RKO (cell line): ENCODE data around the gene CDH23.

Source experiments
- DNase-seq: peaks from one replicate; pipeline ENCODE4 v3.0.0-alpha.2; 2016; ENCODE audit warnings: low spot score

Gene CDH23

DNA sequence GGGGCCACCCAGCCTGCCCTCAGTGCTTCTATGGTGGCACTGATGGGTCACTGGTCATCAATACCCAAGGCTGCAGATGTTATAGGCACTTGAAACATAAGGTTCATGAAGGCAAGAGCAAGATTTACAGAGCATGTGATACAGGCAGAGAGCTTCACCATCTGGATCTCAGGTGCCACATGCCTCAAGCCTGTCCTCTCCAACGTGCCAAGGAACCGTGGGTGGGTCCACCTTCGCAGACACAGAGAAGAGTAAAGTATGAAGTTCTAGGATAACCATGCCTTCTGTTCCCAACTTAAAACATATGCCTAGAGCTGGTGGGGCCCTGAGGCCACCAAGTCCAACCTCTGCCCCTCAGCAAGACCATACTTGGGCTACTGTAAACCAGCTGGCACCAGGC lies 26.7 kb upstream of the CDH23 start:
- DNase-seq = no peak

- DNase-seq = no peak
These were observed 25.0 kb upstream of the CDH23 start for GRCh38 chr10:71371750-71372166.

DNA sequence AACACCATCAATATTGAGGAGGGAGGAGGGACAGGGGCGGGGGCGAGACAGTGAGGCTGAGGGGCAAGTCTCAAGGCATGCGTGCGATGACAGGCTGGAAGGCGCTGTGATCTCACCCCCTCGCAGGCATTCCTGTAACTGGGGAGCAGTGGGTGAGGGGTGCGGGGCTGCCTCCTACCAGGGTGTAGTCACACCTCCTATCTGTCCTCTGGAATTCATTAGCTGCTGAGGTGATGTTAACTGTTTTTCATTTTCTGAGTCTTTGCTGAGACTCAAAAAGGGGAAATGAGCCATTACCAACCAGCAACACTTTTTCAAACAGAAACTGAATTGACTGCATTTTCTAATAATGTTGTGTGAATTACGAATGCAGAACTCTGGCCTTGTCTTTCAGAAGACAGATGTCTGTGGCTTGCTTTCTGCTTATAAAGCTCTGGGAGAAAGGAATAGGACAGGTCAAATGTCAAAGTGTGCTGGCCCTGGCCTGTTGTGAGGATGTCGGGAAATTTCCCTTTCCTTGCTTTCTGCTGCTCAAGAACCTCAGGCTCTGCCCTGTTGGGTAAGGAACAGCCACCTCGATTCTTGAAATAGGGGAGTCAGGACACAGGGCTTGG lies 23.7 kb upstream of the CDH23 start:
- no peak for DNase-seq

GRCh38 chr10:71374481-71375233 lies 22.1 kb upstream of the CDH23 start:
- no peak for DNase-seq

GRCh38 chr10:71375952-71376351 lies 20.8 kb upstream of the CDH23 start:
- DNase-seq = no peak

DNA sequence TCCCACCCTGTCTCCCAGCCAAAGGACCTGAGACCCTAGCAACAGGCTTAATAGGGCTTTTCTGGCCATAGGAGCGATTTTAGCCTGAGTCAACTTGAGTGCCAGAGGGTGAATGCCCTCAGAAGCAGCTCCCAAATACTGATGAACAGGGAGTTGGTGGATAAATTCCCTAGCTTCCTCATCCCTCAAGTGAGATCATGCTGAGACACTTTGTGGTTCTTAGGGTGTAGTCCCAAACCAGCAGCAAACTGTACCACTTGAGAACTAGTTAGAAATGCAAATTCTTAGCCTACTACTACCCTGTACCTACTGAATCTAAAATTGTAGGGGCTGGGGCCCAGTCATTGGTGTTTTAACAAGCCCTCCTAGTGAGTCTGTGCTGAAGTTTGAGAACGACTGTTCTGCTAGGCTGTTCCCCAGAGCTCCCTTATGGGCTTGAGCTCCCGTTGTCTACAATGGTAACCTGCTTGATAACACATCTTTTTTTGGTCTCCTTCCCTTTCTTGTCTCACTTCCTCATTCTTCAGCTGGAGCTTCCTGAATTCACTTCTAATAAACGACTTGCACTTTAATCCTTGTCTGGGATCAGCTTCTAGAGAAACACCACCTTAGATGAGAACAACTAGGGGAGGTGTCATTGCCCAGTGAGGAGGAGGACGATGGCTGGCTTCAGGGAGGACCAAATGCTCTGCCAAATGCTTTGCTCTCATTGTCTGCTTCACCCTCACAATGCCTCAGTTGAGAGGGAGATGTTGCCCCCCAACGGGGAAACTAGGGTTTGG lies 18.2 kb upstream of the CDH23 start:
- no peak for DNase-seq

DNA sequence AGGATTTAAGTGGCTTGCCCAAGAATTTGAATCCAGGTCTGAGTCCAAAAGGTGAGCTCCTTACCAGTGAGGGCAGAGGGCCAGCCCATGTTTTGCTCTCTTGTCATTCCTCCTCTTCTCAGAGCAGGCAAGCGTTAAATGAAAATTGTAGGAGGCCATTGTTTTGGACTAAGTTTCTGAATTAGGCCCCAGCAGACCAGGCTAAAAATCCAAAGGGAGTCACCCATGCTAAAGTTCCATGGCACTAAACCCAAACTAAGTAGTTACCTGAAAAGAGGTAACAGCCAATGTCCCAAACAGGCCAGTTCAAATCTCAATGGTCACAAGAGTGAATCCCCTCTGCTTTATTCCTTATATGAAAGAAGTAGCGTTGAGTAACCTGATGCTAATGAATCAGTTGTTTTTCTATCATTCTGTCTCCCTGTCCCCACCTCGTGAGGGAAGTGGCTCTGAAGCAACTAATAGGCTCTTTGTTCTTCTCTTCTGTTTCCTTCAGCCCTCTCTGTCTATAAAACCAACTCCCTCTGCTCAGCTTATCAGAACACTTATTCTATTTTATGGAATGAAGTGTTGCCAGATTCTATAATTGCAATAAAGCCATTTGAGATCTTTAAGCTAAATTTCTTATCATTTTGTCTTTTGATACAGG lies 17.5 kb upstream of the CDH23 start:
- no peak for DNase-seq

DNA sequence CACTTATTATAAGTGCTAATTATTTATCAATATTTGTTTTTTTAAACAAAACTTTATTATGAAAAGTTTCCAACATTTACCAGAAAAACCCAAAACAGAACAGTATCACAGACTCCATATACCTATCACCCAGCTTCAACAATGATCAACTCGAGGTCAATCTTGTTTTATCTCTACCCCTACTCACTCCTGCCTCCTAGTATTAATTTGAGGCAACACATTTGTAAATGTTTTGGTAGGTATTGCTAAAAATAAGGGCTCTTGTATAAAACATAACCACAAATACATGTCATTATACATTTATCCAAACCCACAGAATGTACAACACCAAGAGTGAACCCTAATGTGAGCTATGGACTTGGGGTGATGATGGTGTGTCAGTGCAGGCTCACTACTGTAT lies 15.9 kb upstream of the CDH23 start:
- DNase-seq = no peak

- DNase-seq = no peak
These were observed 15.1 kb upstream of the CDH23 start for GRCh38 chr10:71381611-71382010.

GRCh38 chr10:71382028-71382427 lies 14.7 kb upstream of the CDH23 start:
- no peak for DNase-seq

GRCh38 chr10:71382757-71383156 lies 14.0 kb upstream of the CDH23 start:
- no peak for DNase-seq

DNA sequence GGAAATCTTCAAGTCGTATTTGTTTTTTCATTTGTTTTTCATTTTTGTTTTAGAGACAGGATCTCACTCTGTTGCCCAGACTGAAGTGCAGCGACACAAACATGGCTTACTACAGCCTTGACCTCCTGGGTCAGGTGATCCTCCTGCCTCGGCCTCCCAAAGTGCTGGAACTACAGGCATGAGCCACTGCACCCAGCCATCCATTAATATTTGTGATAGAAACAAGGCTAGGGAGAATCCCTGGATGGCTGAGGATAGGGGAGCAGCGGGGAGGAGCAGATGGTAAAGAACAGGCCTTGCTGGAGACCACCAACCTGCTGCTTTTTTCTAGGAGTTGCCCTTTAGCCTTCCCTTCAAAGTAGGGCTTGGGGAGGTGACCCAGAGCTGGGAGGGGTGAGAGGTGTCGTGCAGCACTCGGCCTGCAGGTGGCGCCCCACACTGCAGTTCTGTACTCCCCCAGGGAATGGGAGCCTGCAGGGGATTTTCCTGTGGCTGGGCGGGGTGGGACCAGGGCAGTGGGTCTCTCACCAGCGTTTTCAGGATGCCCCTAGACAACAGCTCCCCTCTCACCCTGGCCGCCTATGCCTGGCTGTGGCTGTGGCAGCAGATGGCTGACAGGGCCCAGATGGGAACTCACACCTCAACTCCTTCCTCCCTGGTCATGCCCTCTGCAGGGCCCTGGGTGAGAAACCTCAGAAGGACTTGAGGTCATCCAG lies 12.6 kb upstream of the CDH23 start:
- DNase-seq = peak; percentile 31

DNA sequence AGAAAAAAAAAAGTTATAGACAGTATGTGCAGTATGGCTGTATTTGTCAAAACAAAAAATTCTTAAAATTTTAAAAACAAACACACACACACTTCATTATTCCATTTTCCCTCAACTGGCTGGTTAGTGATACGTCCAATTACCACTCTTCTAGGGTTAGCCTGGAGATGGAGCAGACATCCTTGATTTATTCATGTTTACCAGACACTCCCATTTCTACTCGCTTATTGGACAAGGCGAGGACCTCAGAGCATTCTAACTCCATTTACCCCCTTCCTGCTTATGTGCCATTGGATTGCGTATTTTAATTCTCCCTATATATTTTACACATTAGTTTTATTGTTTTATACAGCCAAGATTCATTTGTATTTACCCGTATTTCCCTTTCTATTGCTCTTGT lies 8.5 kb upstream of the CDH23 start:
- no peak for DNase-seq

DNA sequence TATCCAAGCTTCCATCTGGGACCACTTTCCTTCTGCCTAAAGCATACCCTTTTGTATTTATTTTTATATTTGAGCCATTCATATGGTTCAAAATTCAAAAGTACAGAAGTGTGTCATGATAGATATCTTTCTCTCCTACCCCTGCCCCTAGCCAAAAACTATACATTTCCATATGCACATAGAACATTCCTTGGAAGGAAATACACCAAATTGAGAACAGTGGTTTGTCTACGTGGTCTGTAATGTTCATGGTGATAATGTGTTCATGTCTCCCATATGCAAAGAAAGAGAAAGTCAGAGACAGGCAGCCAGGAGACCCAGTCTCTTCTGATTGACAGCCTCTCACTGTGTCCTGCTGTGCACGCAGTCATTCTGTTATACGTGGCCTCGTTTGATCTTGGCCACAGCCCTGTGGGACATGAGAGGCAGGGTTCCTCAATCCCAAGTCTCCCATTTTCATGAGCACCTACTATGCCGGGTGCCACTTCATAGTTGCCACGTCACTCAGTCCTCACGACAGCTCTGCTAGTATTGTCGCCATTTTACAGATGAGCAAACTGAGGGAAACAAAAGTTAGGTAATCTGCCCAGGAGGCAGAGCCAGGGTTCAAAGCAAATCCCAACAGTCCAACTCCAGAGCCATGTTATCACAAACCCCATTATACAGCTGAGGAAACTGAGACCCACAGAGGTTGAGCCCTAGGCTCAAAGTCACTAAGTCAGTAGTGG lies 8.0 kb upstream of the CDH23 start:
- no peak for DNase-seq

- no peak for DNase-seq
These were observed 6.8 kb upstream of the CDH23 start for GRCh38 chr10:71389768-71390460.

GRCh38 chr10:71390461-71390835 lies 6.3 kb upstream of the CDH23 start:
- DNase-seq = no peak

- DNase-seq = no peak
These were observed 5.6 kb upstream of the CDH23 start for GRCh38 chr10:71390921-71391690.

GRCh38 chr10:71391701-71392100 lies 5.0 kb upstream of the CDH23 start:
- DNase-seq = no peak

- DNase-seq = no peak
These were observed 4.4 kb upstream of the CDH23 start for GRCh38 chr10:71392292-71392691.
